HG02938 (cell line): Measurements from ENCODE around the gene ALPK3.
A peak's percentile ranks its signal among the peaks of the same experiment; 100 is the strongest.

Experiments used
- ATAC-seq: cut with Tn5 transposase; IDR thresholded peaks from one replicate; pipeline ENCODE4 v1.9.1; 2021; ENCODE audit warnings: mild to moderate bottlenecking, moderate library complexity; ENCODE audit not compliant: unreplicated experiment

The ALPK3 gene

DNA sequence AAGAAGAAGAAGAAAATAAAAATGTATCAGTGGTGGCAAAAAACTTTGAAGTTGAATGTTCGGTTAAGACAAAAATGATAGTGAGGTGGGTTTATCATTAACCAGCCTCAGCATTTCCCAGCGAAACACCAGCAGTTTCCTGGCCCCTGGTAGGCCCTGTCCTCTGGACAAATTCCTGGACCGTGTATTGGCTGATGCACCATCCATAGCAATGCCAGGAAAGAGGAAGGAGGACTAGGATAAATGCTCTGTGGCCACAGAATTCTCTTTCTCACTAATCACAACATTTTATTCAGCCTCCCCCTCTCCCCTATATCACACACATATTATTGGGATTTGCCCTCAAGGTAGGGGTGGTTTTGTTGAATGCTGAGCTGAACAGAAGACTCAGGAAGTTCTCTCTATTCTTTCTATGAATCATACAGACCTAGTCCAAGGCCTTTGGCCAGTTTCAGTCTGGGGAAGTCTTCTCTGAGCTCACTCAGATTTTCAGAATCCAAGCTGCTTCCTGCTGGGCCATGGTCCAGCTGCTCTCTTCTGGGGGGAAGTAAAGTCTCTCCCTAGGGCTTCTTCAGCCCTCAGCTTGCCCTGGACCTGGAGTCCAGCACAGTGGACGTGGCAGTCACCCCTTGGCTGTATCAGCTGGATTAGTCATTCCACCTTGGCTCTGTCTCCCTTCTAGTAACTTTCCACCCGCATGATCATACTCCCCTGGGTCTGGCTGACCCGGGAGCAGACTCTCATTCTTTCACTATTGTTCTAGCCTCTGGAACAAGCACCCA is 94.9 kb downstream of the ALPK3 start:
- no peak for ATAC-seq

DNA sequence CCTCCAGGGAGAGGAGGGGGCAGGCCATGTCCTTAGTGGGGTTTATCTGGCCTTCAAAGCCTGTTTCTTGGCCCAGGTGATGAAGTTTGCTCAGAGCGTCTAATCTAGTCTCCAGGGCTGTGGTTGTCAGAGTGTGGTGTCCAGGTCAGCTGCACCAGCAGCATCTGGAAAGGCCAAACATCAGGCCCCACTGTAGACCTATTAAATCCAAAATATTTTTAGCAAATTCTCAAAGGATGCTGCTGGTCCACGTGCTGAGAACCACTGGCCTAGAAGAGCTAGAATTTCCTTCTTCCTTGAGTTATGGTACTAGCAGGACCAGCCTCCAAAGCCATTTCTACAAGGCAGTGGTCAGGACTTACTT is 96.2 kb downstream of the ALPK3 start:
- no peak for ATAC-seq

GRCh38 chr15:84914351-84914750 is 97.2 kb downstream of the ALPK3 start:
- ATAC-seq, result no peak

GRCh38 chr15:84914909-84915605 is 97.9 kb downstream of the ALPK3 start:
- peak; percentile 96 for ATAC-seq

DNA sequence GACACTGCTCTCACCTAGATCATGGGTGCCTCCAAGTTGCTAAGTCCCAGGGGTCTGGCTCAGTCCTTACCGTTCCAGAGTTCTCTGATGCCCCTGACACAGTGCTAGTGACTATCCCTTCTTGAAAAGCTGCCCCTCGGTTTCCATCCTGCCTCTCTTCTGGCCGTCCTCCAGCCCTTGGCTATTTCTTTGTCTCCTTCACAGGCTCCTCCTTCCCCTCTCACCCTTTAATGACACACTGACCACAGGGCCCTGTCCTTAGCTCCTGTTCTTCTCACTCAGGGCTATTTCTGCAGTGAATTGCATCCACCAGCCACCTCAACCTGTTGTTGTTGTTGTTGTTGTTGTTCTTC is 98.4 kb downstream of the ALPK3 start:
- no peak for ATAC-seq

DNA sequence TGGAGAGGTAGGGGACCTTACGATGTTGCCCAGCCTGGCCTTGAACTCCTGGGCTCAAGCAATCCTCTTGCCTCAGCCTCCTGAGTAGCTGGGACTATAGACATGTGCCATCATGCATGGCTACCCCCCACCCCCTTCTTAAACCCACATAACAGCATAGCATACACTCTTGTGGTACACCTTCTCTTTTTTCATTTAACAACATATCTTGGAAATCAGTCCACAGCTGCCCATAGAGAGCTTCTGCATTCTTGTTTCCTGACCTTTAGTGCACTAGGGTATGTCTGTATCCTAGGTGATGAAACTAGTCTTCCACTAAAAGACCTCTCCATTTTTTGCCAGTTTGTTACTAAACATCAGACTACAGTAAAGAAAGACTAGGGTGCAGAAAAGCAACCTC is 100.3 kb downstream of the ALPK3 start:
- no peak for ATAC-seq

GRCh38 chr15:84919106-84919667 is 102.0 kb downstream of the ALPK3 start:
- ATAC-seq, result no peak

GRCh38 chr15:84921121-84921520 is 104.0 kb downstream of the ALPK3 start:
- no peak for ATAC-seq

DNA sequence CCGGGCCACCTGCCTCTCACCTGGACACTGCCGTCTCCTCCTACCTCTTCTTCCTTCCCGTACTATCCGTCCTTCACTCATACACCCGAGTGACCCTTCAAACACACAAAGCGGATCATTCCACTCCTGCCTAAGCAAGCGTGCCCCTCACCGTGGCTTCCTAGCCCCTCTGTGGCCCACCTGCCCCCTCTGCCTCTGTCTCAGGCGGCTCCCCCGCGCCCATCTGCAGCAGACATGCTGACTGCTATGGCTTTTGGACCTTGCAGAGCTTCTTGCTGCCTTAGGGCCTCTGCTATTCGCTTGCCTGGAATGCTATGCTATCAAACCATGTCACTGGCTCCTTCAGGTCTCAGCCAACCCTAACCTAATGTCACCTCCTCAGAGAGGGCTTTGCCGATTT is 105.4 kb downstream of the ALPK3 start:
- no peak for ATAC-seq
